OCI-LY3 (cell line): Measurements from ENCODE around the gene FGR.

ENCODE experiments used
- H2AFZ ChIP-seq: fragments of 200-600, 300-600 bp; shearing (Covaris generic); 2 replicates; pipeline ENCODE4 v1.6.0; 2014; ENCODE audit warnings: antibody characterized with exemption, low read depth, low read length
- H3K27ac ChIP-seq: fragments of 200-600, 300-600 bp; sonication (generic); 2 replicates; pipeline ENCODE4 v1.5.1; 2014; ENCODE audit warnings: mild to moderate bottlenecking, low read length, moderate library complexity, mixed read lengths
- H3K27me3 ChIP-seq: fragments of 200-600, 300-600 bp; sonication (generic); 2 replicates; pipeline ENCODE4 v1.6.1; 2014; ENCODE audit warnings: low read depth, low read length, mixed read lengths
- H3K36me3 ChIP-seq: fragments of 200-600, 300-600 bp; sonication (generic); replicated peaks from 2 replicates; pipeline ENCODE3; 2014; ENCODE audit warnings: low read depth, low read length, mixed read lengths
- H3K4me1 ChIP-seq: fragments of 300-600, 200-600 bp; sonication (generic); 2 replicates; pipeline ENCODE4 v1.6.1; 2014; ENCODE audit warnings: low read length, mixed read lengths
- H3K4me2 ChIP-seq: fragments of 200-600, 300-600 bp; sonication (generic); 2 replicates; pipeline ENCODE4 v1.6.1; 2014; ENCODE audit warnings: low read length, mixed read lengths
- H3K4me3 ChIP-seq: fragments of 300-600, 200-600 bp; sonication (generic); 2 replicates; pipeline ENCODE4 v1.5.1; 2014; ENCODE audit warnings: antibody characterized with exemption, mild to moderate bottlenecking, low read length, moderate library complexity
- H3K79me2 ChIP-seq: fragments of 300-600, 200-600 bp; shearing (Covaris generic); 2 replicates; pipeline ENCODE4 v1.6.1; 2014; ENCODE audit warnings: mild to moderate bottlenecking, low read length, mixed read lengths
- H3K9ac ChIP-seq: fragments of 300-600, 200-600 bp; shearing (Covaris generic); 2 replicates; pipeline ENCODE4 v1.6.0; 2014; ENCODE audit warnings: mild to moderate bottlenecking, low read length, moderate library complexity
- H3K9me3 ChIP-seq: fragments of 200-600, 300-600 bp; shearing (Covaris generic); 2 replicates; pipeline ENCODE4 v1.6.1; 2014; ENCODE audit warnings: low read length, mixed read lengths; ENCODE audit not compliant: insufficient read depth
- H4K20me1 ChIP-seq: fragments of 200-600, 300-600 bp; sonication (generic); 2 replicates; pipeline ENCODE4 v1.6.1; 2016; ENCODE audit warnings: low read length, mixed read lengths; ENCODE audit not compliant: insufficient read depth
- CTCF ChIP-seq: fragments of 200-600, 300-600 bp; sonication (generic); IDR thresholded peaks from 2 replicates; pipeline ENCODE4 v1.5.1; 2014; ENCODE audit warnings: antibody characterized with exemption, low read length, low read depth
- EZH2phosphoT487 ChIP-seq: fragments of 200-600 bp; shearing (Covaris generic); IDR thresholded peaks from 2 replicates; pipeline ENCODE4 v1.6.1; 2018; ENCODE audit warnings: antibody characterized with exemption, mixed run types, low read depth

The FGR gene

GRCh38 chr1:27598902-27599528 lies 36.0 kb downstream of the FGR start:
- Histone ChIP-seq H3K79me2 (no peaks in the 10 kb centered on the region), H3K27me3 (peaks cover 7% of the 10 kb centered on the region; the same call in 1 of the 2 replicates), H3K4me3 (no peak overlapping the region), H3K4me2 (no peak overlapping the region), H3K9me3 (no peaks in the 10 kb centered on the region), H3K4me1 (peaks cover 17% of the 10 kb centered on the region), H3K27ac (no peak overlapping the region), H4K20me1 (no peaks in the 10 kb centered on the region), H3K9ac (no peak overlapping the region), H2AFZ (no peak overlapping the region), H3K36me3 (no peaks in the 10 kb centered on the region)
- no peak for TF ChIP-seq CTCF
- TF ChIP-seq EZH2phosphoT487 = no peak

GRCh38 chr1:27598295-27598687 lies 36.7 kb downstream of the FGR start:
- Histone ChIP-seq H3K27me3 (peaks cover 7% of the 10 kb centered on the region; the same call in 1 of the 2 replicates), H3K79me2 (no peaks in the 10 kb centered on the region), H2AFZ (no peak overlapping the region), H3K4me3 (no peak overlapping the region), H4K20me1 (no peaks in the 10 kb centered on the region), H3K27ac (no peak overlapping the region), H3K9ac (no peak overlapping the region), H3K4me1 (peaks cover 17% of the 10 kb centered on the region), H3K4me2 (no peak overlapping the region), H3K36me3 (no peaks in the 10 kb centered on the region), H3K9me3 (no peaks in the 10 kb centered on the region)
- TF ChIP-seq CTCF = no peak
- no peak for TF ChIP-seq EZH2phosphoT487

- TF ChIP-seq CTCF (no peak), EZH2phosphoT487 (no peak)
- H3K4me3 ChIP-seq = no peak overlapping the region
These were observed 37.3 kb downstream of the FGR start for GRCh38 chr1:27597516-27598294.

GRCh38 chr1:27596986-27597385 lies 38.0 kb downstream of the FGR start:
- no peak overlapping the region for H2AFZ ChIP-seq
- no peaks in the 10 kb centered on the region for H3K9me3 ChIP-seq
- no peak overlapping the region for H3K4me2 ChIP-seq
- H3K36me3 ChIP-seq = no peaks in the 10 kb centered on the region
- peaks cover 9% of the 10 kb centered on the region for H3K4me1 ChIP-seq
- H3K4me3 ChIP-seq = no peak overlapping the region
- TF ChIP-seq EZH2phosphoT487 (no peak), CTCF (no peak)
- H3K9ac ChIP-seq = no peak overlapping the region
- no peak overlapping the region for H3K27ac ChIP-seq
- no peaks in the 10 kb centered on the region for H3K27me3 ChIP-seq
- no peaks in the 10 kb centered on the region for H3K79me2 ChIP-seq
- no peaks in the 10 kb centered on the region for H4K20me1 ChIP-seq

More at GRCh38 chr1:27597516-27598294, 37.3 kb downstream of the FGR start:
- Histone ChIP-seq H3K9ac (no peak overlapping the region), H2AFZ (no peak overlapping the region), H3K36me3 (no peaks in the 10 kb centered on the region), H3K27me3 (peaks cover 6% of the 10 kb centered on the region; the same call in 1 of the 2 replicates), H3K4me1 (peaks cover 15% of the 10 kb centered on the region), H3K9me3 (no peaks in the 10 kb centered on the region), H4K20me1 (no peaks in the 10 kb centered on the region), H3K79me2 (no peaks in the 10 kb centered on the region), H3K4me2 (no peak overlapping the region), H3K27ac (no peak overlapping the region)
